Sigmoid colon (tissue), 4 donors: ENCODE results near the gene MYL6B.

ENCODE experiments used
- EP300 ChIP-seq, 4 donors: sonication (generic); formaldehyde crosslinking; IDR thresholded peaks; one replicate each; pipeline ENCODE4 v1.6.1; 2017; ENCODE audit warnings: antibody characterized with exemption in 4 of 4
- POLR2A ChIP-seq, 2 donors: fragments of 450-650 bp; IDR thresholded peaks; one replicate each; pipeline ENCODE4 v1.6.1; 2016; ENCODE audit warnings: antibody characterized with exemption in 2 of 2, mild to moderate bottlenecking in 2 of 2, moderate library complexity in 2 of 2

- TF ChIP-seq EP300 (IDR thresholded peaks at IDR 0.05), result no peak
- no peak for TF ChIP-seq POLR2A (IDR thresholded peaks at IDR 0.05)
Observed at GRCh38 chr12:56197921-56198635, 45.7 kb downstream of the MYL6B start.
